A673 (cell line): ENCODE measurements around the gene CST5. TPM values are rescaled to one million over a fixed set of nuclear protein-coding genes. Genes with fewer than 3 reads are reported as not detected.

Source experiments
- BruUV-seq: library from RNA; stranded (reverse); fragments of 400-500 nt; replicated peaks from 2 replicates; lab custom pipeline; 2021; lab: Mats Ljungman, UMichigan
- CTCF ChIA-PET: fragments of 300-600 bp; sonication (Branson Sonifier 250); formaldehyde crosslinking; loops from one replicate; lab custom pipeline; 2022; ENCODE audit warnings: antibody characterized with exemption; lab: Charles Lee
- POLR2A ChIA-PET: fragments of 300-600 bp; sonication (Branson Sonifier 250); formaldehyde crosslinking; loops from one replicate; lab custom pipeline; 2022; ENCODE audit warnings: antibody characterized with exemption; ENCODE audit not compliant: low non-redundant PET; lab: Charles Lee
- DNase-seq: peaks from one replicate; pipeline ENCODE4 v3.0.0-alpha.2; 2015; ENCODE audit warnings: low spot score
- H3K27ac ChIP-seq: fragments of 200-600 bp; sonication (generic); 2 replicates; pipeline ENCODE4 v1.5.1; 2016; ENCODE audit warnings: mixed run types, low read depth, mild to moderate bottlenecking, mixed read lengths, antibody characterized with exemption, low read length; ENCODE audit not compliant: poor library complexity, severe bottlenecking
- H3K27me3 ChIP-seq: fragments of 200-600 bp; sonication (generic); replicated peaks from 2 replicates; pipeline ENCODE4 v1.6.1; 2017; ENCODE audit warnings: mixed run types, low read depth, mild to moderate bottlenecking, mixed read lengths, antibody characterized with exemption, low read length; ENCODE audit not compliant: insufficient read depth, poor library complexity
- H3K36me3 ChIP-seq: fragments of 200-600 bp; sonication (generic); 2 replicates; pipeline ENCODE4 v1.6.1; 2016; ENCODE audit warnings: mixed run types, mild to moderate bottlenecking, mixed read lengths, antibody characterized with exemption, low read length; ENCODE audit not compliant: insufficient read depth, poor library complexity, severe bottlenecking
- H3K4me1 ChIP-seq: fragments of 200-600 bp; sonication (generic); 2 replicates; pipeline ENCODE4 v1.6.1; 2017; ENCODE audit warnings: mixed run types, mild to moderate bottlenecking, mixed read lengths, antibody characterized with exemption, low read length; ENCODE audit not compliant: insufficient read depth, poor library complexity, severe bottlenecking
- H3K4me3 ChIP-seq: fragments of 200-600 bp; sonication (generic); 2 replicates; pipeline ENCODE4 v1.5.1; 2016; ENCODE audit warnings: low read depth, mixed run types, mild to moderate bottlenecking, mixed read lengths, low read length; ENCODE audit not compliant: poor library complexity, severe bottlenecking
- H3K9me3 ChIP-seq: fragments of 200-600 bp; sonication (generic); 2 replicates; pipeline ENCODE4 v1.6.1; 2016; ENCODE audit warnings: mixed run types, low read depth, mild to moderate bottlenecking, mixed read lengths, antibody characterized with exemption, low read length; ENCODE audit not compliant: poor library complexity, severe bottlenecking
- EZH2 ChIP-seq: fragments of 200-600 bp; sonication (generic); IDR thresholded peaks from 2 replicates; pipeline ENCODE4 v1.6.1; 2017; ENCODE audit warnings: borderline replicate concordance, low read depth, mild to moderate bottlenecking, mixed read lengths, antibody characterized with exemption, low read length; ENCODE audit not compliant: poor library complexity, severe bottlenecking
- intact Hi-C: fragments of 100-400 bp; cut with micrococcal nuclease; formaldehyde crosslinking; loops from one replicate; pipeline ENCODE4 v1.10.0; 2022; ENCODE audit not compliant: unreplicated experiment
- total RNA-seq: library from RNA; stranded (reverse); gene quantifications from 2 replicates; pipeline ENCODE4 v1.2.3, GENCODE V29; 2021
- TF ChIP-seq, protein P1 (sequence below): fragments of 300-800, 200-600 bp; sonication (generic); conservative IDR thresholded peaks from 2 replicates; pipeline ENCODE4 v1.5.1; 2017; ENCODE audit warnings: low read depth, mild to moderate bottlenecking, antibody characterized with exemption, low read length, moderate library complexity, mixed read lengths

Gene CST5
- total RNA-seq, 1 experiment from 2014 or later = not detected

DNA sequence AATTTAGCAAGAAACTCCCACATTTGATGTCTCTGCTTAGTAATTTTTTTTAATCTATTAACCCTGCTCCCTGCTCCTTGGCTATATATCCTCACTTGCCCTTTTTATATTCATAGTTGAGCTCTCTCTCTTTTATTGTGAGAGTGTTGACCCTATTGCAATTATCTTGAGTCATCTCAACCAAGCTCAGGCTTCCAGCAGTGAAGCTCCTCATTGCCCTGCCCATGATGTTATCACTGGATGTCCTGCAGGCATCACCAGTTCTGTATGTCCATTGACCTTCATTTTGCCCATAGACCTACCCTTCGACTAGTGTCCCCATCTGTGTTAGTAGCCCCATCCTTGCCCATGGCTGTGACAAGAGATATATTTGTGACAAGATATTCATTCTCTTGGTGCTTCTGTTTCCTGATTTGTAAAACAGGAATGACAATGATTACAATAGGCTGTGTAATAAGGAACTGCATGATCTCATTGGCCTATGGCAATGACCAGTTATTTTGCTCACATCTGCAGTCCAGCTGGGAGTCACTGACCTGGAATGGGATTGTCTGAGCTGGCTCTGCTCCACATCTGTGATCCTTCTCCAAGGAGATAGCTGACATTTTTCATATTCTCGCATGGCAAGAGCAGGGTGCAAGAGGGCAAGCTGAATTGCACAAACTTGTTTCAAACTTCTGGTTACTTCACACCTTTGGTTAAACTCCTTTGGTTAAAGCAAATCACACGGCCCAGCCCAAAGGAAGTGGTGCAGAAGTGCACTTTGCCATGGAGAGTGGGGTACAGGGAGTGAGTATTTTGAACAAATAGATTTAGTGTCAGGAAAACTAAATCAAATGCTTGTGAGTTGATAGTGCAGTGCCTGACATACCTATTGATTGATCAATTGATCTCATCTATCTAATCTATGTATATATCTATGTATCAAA, 47.7 kb upstream of the CST5 start:
- Histone ChIP-seq H3K36me3 (no peaks in the 10 kb centered on the region), H3K9me3 (no peaks in the 10 kb centered on the region), H3K27ac (no peak overlapping the region), H3K4me1 (no peaks in the 10 kb centered on the region), H3K27me3 (no peaks in the 10 kb centered on the region), H3K4me3 (no peak overlapping the region)
- no peak for DNase-seq
- intact Hi-C loops = no loop called here
- POLR2A ChIA-PET = no interaction called here
- no peak for TF ChIP-seq EZH2
- TF ChIP-seq, protein P1, sequence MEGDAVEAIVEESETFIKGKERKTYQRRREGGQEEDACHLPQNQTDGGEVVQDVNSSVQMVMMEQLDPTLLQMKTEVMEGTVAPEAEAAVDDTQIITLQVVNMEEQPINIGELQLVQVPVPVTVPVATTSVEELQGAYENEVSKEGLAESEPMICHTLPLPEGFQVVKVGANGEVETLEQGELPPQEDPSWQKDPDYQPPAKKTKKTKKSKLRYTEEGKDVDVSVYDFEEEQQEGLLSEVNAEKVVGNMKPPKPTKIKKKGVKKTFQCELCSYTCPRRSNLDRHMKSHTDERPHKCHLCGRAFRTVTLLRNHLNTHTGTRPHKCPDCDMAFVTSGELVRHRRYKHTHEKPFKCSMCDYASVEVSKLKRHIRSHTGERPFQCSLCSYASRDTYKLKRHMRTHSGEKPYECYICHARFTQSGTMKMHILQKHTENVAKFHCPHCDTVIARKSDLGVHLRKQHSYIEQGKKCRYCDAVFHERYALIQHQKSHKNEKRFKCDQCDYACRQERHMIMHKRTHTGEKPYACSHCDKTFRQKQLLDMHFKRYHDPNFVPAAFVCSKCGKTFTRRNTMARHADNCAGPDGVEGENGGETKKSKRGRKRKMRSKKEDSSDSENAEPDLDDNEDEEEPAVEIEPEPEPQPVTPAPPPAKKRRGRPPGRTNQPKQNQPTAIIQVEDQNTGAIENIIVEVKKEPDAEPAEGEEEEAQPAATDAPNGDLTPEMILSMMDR = no peak
- BruUV-seq = no TSS peak
- CTCF ChIA-PET = no interaction called here

DNA sequence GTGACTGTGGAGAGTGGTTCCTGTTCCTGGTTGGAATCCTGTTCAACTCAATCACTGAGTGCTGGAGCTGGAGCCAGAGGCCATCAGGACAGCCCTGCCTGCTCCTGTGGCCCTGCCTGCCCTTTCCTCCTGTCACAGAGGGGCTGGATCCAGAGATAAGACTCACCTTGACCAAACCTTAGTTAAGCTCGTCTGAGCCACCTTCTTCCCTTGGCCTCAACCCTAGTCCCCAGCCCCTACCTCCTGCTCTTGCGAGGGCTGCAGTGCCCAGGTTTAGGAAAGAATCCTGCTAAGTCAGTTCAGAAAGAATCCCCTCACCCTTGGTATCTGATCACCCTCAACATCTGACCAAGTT, 47.0 kb upstream of the CST5 start:
- H3K27me3 ChIP-seq = no peaks in the 10 kb centered on the region
- no peak for TF ChIP-seq EZH2
- TF ChIP-seq, protein P1 = no peak
- POLR2A ChIA-PET = no interaction called here
- H3K4me1 ChIP-seq = no peaks in the 10 kb centered on the region
- H3K27ac ChIP-seq = no peak overlapping the region
- CTCF ChIA-PET = no interaction called here
- intact Hi-C loops = no loop called here
- DNase-seq = no peak
- BruUV-seq = no TSS peak
- no peaks in the 10 kb centered on the region for H3K36me3 ChIP-seq
- no peak overlapping the region for H3K4me3 ChIP-seq
- no peaks in the 10 kb centered on the region for H3K9me3 ChIP-seq

DNA sequence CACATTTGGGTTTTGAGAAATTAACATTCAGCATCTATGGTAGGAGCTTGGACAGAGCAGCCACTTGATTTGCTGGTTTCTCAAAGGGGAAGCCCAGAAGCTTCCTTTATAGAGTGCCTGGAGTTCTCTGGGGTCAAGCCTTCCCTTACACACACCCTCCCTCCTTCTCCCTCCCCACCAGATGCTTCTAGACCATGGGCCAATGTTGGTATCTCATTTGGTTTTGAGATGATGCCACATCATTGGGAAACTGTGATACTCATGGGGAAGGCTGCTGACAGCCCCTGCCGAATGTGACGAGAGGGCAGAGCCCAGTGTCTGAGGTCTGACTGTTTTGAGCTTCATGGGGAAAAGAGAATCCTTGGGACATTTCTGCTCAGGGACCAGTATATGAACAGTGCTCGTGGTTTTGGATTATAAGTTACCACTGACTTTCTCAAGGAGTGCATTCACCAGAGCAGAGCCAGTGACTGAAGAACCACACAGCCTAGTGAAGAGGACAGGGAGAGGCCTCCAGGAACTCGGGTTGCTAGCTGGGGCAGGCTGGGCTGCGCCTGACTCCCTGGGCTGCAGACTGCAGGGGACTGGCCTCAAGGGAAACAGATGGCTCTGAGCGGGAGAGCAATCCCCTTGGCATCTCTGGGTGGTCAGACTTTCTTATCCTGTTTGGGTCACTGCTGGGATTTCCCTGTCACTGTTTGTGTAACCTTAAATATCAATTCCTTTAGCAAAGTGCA, 46.4 kb upstream of the CST5 start:
- Histone ChIP-seq H3K27ac (no peak overlapping the region), H3K4me1 (peaks cover 3% of the 10 kb centered on the region), H3K9me3 (no peaks in the 10 kb centered on the region), H3K4me3 (no peak overlapping the region), H3K36me3 (no peaks in the 10 kb centered on the region), H3K27me3 (no peaks in the 10 kb centered on the region)
- CTCF ChIA-PET = no interaction called here
- POLR2A ChIA-PET = no interaction called here
- no TSS peak for BruUV-seq
- intact Hi-C loops = no loop called here
- TF ChIP-seq, protein P1 = no peak
- no peak for TF ChIP-seq EZH2
- no peak for DNase-seq
